ENCODE measurements around the gene GGCT.

Gene GGCT

GRCh38 chr7:30475580-30475979, 29.0 kb downstream of the GGCT start:
- no peak for TF ChIP-seq POLR2A (IDR thresholded peaks at IDR 0.05; ENCODE audit: low read depth, low read length)
- no peak for DNase-seq (ENCODE audit: insufficient read length, low spot score)
- no peak for FAIRE-seq

GRCh38 chr7:30474893-30475292, 29.7 kb downstream of the GGCT start:
- no peak for TF ChIP-seq POLR2A (IDR thresholded peaks at IDR 0.05; ENCODE audit: low read depth, low read length)
- DNase-seq (ENCODE audit: insufficient read length, low spot score) (no peak), FAIRE-seq (no peak)

GRCh38 chr7:30474485-30474884, 30.1 kb downstream of the GGCT start:
- no peak for DNase-seq (ENCODE audit: insufficient read length, low spot score)
- TF ChIP-seq POLR2A (IDR thresholded peaks at IDR 0.05; ENCODE audit: low read depth, low read length), result no peak
- no peak for FAIRE-seq

GRCh38 chr7:30473903-30474302, 30.7 kb downstream of the GGCT start:
- no peak for FAIRE-seq
- DNase-seq (ENCODE audit: insufficient read length, low spot score), result no peak
- no peak for TF ChIP-seq POLR2A (IDR thresholded peaks at IDR 0.05; ENCODE audit: low read depth, low read length)

GRCh38 chr7:30472784-30473775, 31.5 kb downstream of the GGCT start:
- no peak for TF ChIP-seq POLR2A (IDR thresholded peaks at IDR 0.05; ENCODE audit: low read depth, low read length)
- no peak for FAIRE-seq
- no peak for DNase-seq (ENCODE audit: insufficient read length, low spot score)

- DNase-seq (ENCODE audit: insufficient read length, low spot score) (no peak), FAIRE-seq (no peak)
- no peak for TF ChIP-seq POLR2A (IDR thresholded peaks at IDR 0.05; ENCODE audit: low read depth, low read length)
These were observed 32.4 kb downstream of the GGCT start for GRCh38 chr7:30472081-30472783.

GRCh38 chr7:30471205-30471604, 33.4 kb downstream of the GGCT start:
- no peak for FAIRE-seq
- no peak for DNase-seq (ENCODE audit: insufficient read length, low spot score)
- no peak for TF ChIP-seq POLR2A (IDR thresholded peaks at IDR 0.05; ENCODE audit: low read depth, low read length)

GRCh38 chr7:30470771-30471170, 33.9 kb downstream of the GGCT start:
- DNase-seq (ENCODE audit: insufficient read length, low spot score), result no peak
- no peak for TF ChIP-seq POLR2A (IDR thresholded peaks at IDR 0.05; ENCODE audit: low read depth, low read length)
- FAIRE-seq, result no peak

- FAIRE-seq (no peak), DNase-seq (ENCODE audit: insufficient read length, low spot score) (no peak)
- TF ChIP-seq POLR2A (IDR thresholded peaks at IDR 0.05; ENCODE audit: low read depth, low read length), result no peak
These were observed 34.4 kb downstream of the GGCT start for GRCh38 chr7:30470163-30470770.

GRCh38 chr7:30469303-30469702, 35.3 kb downstream of the GGCT start:
- peak; percentile 81 for DNase-seq (ENCODE audit: insufficient read length, low spot score)
- FAIRE-seq, result peak; percentile 86
- peak; percentile 33; the same call in 1 of the 2 replicates for TF ChIP-seq POLR2A (IDR thresholded peaks at IDR 0.05; ENCODE audit: low read depth, low read length)

GRCh38 chr7:30468791-30469190, 35.8 kb downstream of the GGCT start:
- FAIRE-seq, result no peak
- DNase-seq (ENCODE audit: insufficient read length, low spot score), result no peak
- TF ChIP-seq POLR2A (IDR thresholded peaks at IDR 0.05; ENCODE audit: low read depth, low read length), result no peak

GRCh38 chr7:30468041-30468440, 36.6 kb downstream of the GGCT start:
- no peak for TF ChIP-seq POLR2A (IDR thresholded peaks at IDR 0.05; ENCODE audit: low read depth, low read length)
- DNase-seq (ENCODE audit: insufficient read length, low spot score), result no peak
- FAIRE-seq, result no peak

GRCh38 chr7:30467271-30467670, 37.4 kb downstream of the GGCT start:
- TF ChIP-seq POLR2A (IDR thresholded peaks at IDR 0.05; ENCODE audit: low read depth, low read length), result no peak
- no peak for FAIRE-seq
- DNase-seq (ENCODE audit: insufficient read length, low spot score), result no peak

GRCh38 chr7:30466266-30466665, 38.4 kb downstream of the GGCT start:
- no peak for TF ChIP-seq POLR2A (IDR thresholded peaks at IDR 0.05; ENCODE audit: low read depth, low read length)
- FAIRE-seq (no peak), DNase-seq (ENCODE audit: insufficient read length, low spot score) (no peak)

All from H54 (cell line).